NB4 (cell line): Measurements from ENCODE around the gene RAET1E.
"Not testable (repeated sequence)": the region's sequence is repeated elsewhere in the genome, so short reads cannot be mapped to it uniquely, and the experiment has no call there.

ENCODE experiments used
- DNase-seq: peaks from one replicate; pipeline ENCODE4 v3.0.0; 2010; ENCODE audit warnings: low read depth
- H3K4me3 ChIP-seq: one replicate; pipeline ENCODE4 v1.5.1; 2011; ENCODE audit warnings: mild to moderate bottlenecking, low read depth, low read length, moderate library complexity
- MYC ChIP-seq: IDR thresholded peaks from 2 replicates; pipeline ENCODE4 v1.6.1; 2011; ENCODE audit warnings: low read depth, low read length
- POLR2A ChIP-seq: IDR thresholded peaks from 2 replicates; pipeline ENCODE4 v1.6.1; 2011; ENCODE audit warnings: mild to moderate bottlenecking; ENCODE audit not compliant: insufficient read length; ENCODE audit errors: extremely low read depth
- TF ChIP-seq, protein P1 (sequence below): IDR thresholded peaks from 2 replicates; pipeline ENCODE4 v1.6.1; 2011; ENCODE audit warnings: low read depth, low read length
- TF ChIP-seq, protein P2 (sequence below): IDR thresholded peaks from one replicate; pipeline ENCODE4 v1.5.1; 2012; ENCODE audit warnings: low read depth, low read length

RAET1E gene

DNA sequence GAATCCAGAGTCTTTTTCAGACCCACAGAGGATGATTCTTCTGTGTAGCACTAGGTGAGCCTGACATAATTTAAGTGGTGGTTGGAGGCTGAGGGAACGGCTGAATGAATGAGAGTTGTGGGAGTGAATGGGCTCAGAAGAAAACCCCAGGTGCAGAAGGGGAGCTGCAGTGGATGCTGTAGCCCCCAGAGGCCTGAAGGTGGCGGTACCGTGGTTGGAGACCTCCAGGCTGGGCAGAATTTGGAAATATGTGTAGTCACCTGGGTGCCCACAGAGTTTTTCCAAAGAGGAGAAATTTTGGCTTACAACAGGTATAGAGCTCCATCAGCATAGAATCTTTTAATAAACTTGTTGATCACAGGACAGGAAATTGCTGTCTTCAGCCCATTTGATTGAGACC, 31.5 kb upstream of the RAET1E start:
- TF ChIP-seq POLR2A (no peak), MYC (no peak)
- TF ChIP-seq, protein P1, sequence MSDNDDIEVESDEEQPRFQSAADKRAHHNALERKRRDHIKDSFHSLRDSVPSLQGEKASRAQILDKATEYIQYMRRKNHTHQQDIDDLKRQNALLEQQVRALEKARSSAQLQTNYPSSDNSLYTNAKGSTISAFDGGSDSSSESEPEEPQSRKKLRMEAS: no peak
- TF ChIP-seq, protein P2, sequence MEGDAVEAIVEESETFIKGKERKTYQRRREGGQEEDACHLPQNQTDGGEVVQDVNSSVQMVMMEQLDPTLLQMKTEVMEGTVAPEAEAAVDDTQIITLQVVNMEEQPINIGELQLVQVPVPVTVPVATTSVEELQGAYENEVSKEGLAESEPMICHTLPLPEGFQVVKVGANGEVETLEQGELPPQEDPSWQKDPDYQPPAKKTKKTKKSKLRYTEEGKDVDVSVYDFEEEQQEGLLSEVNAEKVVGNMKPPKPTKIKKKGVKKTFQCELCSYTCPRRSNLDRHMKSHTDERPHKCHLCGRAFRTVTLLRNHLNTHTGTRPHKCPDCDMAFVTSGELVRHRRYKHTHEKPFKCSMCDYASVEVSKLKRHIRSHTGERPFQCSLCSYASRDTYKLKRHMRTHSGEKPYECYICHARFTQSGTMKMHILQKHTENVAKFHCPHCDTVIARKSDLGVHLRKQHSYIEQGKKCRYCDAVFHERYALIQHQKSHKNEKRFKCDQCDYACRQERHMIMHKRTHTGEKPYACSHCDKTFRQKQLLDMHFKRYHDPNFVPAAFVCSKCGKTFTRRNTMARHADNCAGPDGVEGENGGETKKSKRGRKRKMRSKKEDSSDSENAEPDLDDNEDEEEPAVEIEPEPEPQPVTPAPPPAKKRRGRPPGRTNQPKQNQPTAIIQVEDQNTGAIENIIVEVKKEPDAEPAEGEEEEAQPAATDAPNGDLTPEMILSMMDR: peak; percentile 56
- no peak overlapping the region for H3K4me3 ChIP-seq
- no peak for DNase-seq

DNA sequence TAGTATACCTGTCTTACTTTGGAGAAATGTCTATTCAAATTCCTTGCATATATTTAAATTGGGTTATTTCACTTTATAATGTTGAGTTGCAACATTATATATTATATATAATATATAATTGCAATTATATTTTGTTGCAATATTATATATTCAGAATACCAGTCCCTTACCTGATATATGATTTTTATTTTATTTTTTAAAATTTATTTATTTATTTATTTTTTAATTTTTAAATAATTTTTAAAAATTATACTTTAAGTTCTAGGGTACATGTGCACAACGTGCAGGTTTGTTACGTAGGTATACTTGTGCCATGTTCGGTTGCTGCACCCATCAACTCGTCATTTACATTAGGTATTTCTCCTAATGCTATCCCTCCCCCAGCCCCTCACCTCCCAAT, 29.1 kb upstream of the RAET1E start:
- not testable (repeated sequence) for DNase-seq, H3K4me3 ChIP-seq

DNA sequence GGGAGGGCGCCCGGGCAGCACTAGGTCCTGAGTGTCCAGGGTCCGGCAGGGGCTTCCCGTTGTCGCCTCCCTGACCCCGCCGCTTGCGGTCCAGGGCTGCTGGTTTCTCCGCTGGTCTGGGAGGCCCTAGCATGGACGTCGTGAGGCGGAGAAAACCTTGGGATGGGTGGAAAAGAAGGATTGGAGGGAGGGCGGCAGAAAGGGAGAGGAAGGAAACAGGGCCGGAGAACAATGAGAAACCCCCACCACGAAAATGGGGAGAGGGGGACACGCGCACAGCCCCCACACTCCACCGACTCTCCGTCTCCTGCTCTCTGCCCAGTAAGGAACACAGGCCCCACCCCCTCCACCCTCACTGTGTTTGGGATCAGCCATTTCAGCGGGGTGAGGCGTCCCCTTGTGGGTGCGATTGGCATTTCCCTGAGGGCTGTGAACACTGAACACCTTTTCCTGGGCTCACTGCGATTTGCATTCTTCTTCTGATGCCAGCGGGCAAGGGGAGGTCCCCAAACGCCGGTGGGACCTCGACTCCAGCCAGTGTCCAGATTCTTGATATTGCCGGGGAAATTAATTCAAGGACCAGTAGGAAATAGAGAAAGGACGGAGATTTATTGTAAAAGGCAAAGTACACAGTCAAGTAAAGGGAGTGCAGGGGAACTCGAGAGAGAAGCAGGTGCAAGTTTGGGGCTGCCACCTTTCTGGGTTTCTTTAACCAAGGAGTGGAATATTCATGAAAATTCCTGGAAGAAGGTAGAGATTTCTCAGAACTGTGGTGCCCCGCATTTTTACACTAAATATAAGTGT, 28.3 kb upstream of the RAET1E start:
- peak; percentile 75 for DNase-seq
- H3K4me3 ChIP-seq: no peak overlapping the region
- TF ChIP-seq, protein P1: no peak
- no peak for TF ChIP-seq POLR2A
- no peak for TF ChIP-seq MYC
- TF ChIP-seq, protein P2: peak; percentile 86

- TF ChIP-seq MYC: no peak
- TF ChIP-seq, protein P1: no peak
- TF ChIP-seq, protein P2: no peak
- TF ChIP-seq POLR2A: no peak
- DNase-seq: no peak
- no peak overlapping the region for H3K4me3 ChIP-seq
Observed at GRCh38 chr6:149925253-149925973, 27.5 kb upstream of the RAET1E start.

DNA sequence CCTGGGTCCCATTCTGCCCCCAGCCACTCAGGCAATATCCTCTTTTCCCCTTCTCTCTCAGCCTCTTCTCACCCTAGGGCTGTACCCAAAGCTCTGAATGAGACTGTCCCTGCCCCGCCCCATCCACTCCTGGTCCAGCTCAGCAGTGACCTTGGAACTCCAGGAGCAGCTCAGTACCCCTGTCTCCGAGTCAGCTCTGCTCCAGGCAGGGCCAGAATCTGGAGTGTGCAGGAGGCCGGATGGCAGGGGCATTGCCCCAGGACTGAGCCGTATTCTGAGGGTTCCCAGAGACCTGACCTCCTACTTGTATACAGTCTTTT, 27.0 kb upstream of the RAET1E start:
- no peak for DNase-seq
- TF ChIP-seq, protein P1: no peak
- no peak overlapping the region for H3K4me3 ChIP-seq

DNA sequence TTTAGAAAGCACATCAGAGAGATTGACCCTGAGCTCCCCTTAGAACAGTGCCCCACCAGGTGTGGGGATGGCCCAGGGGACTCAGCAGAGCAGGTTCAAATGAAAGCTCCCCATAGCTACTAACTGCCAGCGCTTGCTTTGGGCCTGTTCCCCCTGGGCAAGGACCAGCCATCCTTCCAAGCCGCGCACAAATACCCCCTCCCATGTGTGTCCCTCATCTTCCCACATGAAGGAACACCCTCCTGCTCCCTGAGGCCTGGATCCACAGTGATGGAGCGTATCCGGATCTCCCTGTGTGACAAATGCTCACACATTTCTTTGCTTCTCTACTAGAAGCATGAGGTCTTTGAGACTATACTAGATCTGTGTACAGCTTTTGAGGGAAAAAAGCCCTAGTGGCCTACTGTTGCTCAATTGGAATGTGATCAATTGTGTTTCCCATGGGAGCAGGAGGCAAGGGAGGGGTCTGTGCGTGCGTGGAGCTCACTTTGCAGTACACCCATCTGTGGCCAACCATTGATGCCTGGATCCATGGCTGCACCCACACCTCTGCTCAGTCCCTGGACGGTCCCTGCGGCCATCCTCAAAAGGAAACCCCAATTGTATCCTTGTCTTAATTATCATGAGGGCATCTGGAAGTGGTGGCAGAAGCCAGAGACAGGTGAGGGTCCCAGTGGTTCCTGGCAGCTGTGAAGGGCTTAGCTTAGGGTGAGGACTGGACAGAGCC, 26.5 kb upstream of the RAET1E start:
- no peak overlapping the region for H3K4me3 ChIP-seq
- TF ChIP-seq POLR2A: no peak
- TF ChIP-seq, protein P1: no peak
- TF ChIP-seq, protein P2: no peak
- no peak for TF ChIP-seq MYC
- DNase-seq: no peak
